Activated CD8-positive, alpha-beta T cell treated with anti-CD3 and anti-CD28 coated beads for 36 hours (primary cell): Measurements from ENCODE around the gene MYO9A. TPM values are rescaled to one million over a fixed set of nuclear protein-coding genes. Genes with fewer than 3 reads are reported as not detected.

Source experiments
- ATAC-seq: fragments of 200-7000 bp; cut with Tn5 transposase; one replicate; pipeline ENCODE4 v1.10.0; 2021; ENCODE audit warnings: mild to moderate bottlenecking, moderate library complexity
- CTCF ChIA-PET: fragments of 350-600 bp; sonication (Branson Sonifier 250); formaldehyde crosslinking; loops from one replicate; lab custom pipeline; 2021; ENCODE audit warnings: antibody characterized with exemption; lab: Charles Lee
- POLR2A ChIA-PET: fragments of 350-600 bp; sonication (Branson Sonifier 250); formaldehyde crosslinking; loops from one replicate; lab custom pipeline; 2021; ENCODE audit warnings: antibody characterized with exemption; lab: Charles Lee
- DNase-seq: peaks from one replicate; pipeline ENCODE4 v3.0.0-alpha.2; 2020
- H3K27ac Mint-ChIP-seq: one replicate; pipeline ENCODE4 v1.8.0; 2021; ENCODE audit warnings: mild to moderate bottlenecking, mixed read lengths
- H3K27me3 Mint-ChIP-seq: one replicate; pipeline ENCODE4 v1.8.0; 2021; ENCODE audit warnings: mixed read lengths
- H3K36me3 Mint-ChIP-seq: one replicate; pipeline ENCODE4 v1.8.0; 2021; ENCODE audit warnings: low read depth, mixed read lengths
- H3K4me1 Mint-ChIP-seq: one replicate; pipeline ENCODE4 v1.8.0; 2021; ENCODE audit warnings: low read depth, mixed read lengths
- H3K4me3 Mint-ChIP-seq: one replicate; pipeline ENCODE4 v1.8.0; 2021; ENCODE audit warnings: mild to moderate bottlenecking, moderate library complexity, mixed read lengths
- H3K9me3 Mint-ChIP-seq: one replicate; pipeline ENCODE4 v1.8.0; 2021; ENCODE audit warnings: mixed read lengths
- intact Hi-C: fragments of 100-400 bp; cut with micrococcal nuclease; formaldehyde crosslinking; loops from one replicate; pipeline ENCODE4 v1.10.0; 2022
- total RNA-seq, 2 experiments: library from RNA; stranded (reverse); gene quantifications; one replicate each; pipeline ENCODE4 v1.2.3, GENCODE V29; 2021
- TF ChIP-seq, protein P1 (sequence below): fragments of 200-600 bp; IDR thresholded peaks from one replicate; pipeline ENCODE4 v1.8.0; 2022; ENCODE audit warnings: antibody characterized with exemption, mild to moderate bottlenecking

The MYO9A gene
- total RNA-seq, 2 experiments from 2014 or later, result 16.8 to 18.7 TPM

DNA sequence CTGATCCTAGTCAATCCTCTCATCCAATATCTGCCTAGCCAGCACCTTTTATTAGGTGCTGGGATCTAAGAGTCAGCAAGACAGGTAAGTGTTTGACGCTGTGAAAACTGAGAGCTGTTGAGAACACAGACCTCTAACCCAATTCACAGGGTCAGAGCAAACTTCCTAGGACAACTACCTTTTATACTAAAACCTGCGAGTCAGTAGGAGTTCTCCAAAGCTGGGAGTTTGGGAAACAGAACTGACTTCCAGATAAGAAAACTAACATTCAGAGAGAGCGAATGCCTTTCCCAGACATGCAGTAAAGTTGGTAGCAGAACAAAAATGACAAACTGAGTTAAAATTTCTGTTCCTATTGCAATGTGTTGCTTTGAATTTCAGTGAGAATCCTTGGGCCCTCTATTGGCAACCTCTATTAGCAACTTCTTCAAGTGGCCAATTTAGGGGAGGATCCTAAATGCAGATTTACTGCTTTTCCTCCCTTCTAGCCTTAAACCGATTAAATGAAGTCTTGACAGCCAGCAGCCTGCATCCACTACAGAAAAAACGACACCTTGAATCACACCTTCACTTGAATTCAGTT, 296.3 kb downstream of the MYO9A start:
- TF ChIP-seq, protein P1, sequence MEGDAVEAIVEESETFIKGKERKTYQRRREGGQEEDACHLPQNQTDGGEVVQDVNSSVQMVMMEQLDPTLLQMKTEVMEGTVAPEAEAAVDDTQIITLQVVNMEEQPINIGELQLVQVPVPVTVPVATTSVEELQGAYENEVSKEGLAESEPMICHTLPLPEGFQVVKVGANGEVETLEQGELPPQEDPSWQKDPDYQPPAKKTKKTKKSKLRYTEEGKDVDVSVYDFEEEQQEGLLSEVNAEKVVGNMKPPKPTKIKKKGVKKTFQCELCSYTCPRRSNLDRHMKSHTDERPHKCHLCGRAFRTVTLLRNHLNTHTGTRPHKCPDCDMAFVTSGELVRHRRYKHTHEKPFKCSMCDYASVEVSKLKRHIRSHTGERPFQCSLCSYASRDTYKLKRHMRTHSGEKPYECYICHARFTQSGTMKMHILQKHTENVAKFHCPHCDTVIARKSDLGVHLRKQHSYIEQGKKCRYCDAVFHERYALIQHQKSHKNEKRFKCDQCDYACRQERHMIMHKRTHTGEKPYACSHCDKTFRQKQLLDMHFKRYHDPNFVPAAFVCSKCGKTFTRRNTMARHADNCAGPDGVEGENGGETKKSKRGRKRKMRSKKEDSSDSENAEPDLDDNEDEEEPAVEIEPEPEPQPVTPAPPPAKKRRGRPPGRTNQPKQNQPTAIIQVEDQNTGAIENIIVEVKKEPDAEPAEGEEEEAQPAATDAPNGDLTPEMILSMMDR, result no peak
- H3K4me3 Mint-ChIP-seq, result no peak overlapping the region
- DNase-seq (no peak), ATAC-seq (no peak)
- peaks cover 41% of the 10 kb centered on the region for H3K9me3 Mint-ChIP-seq
- intact Hi-C loops, result no loop called here
- ChIA-PET CTCF (no interaction called here), POLR2A (no interaction called here)
- peaks cover 43% of the 10 kb centered on the region for H3K36me3 Mint-ChIP-seq
- H3K27me3 Mint-ChIP-seq, result no peaks in the 10 kb centered on the region
- no peak overlapping the region for H3K27ac Mint-ChIP-seq
- no peaks in the 10 kb centered on the region for H3K4me1 Mint-ChIP-seq

DNA sequence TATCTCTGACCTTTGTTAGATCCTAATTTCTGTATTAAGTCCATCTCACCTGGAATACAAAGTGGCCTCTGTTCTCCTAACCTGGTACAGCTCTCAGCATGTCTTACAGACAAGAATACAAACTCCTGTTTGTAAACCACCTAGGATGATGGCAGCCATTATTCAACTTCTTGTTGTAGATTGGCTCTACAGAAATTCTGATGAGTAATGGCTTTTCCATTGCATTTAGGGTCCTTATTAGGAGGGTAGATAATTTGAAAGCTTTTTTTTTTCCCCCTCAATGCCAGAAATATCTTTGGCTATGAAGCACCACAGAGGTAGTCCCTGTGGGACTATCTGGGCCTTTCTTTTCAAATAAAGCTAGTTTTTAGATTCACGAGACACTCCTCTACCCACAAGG, 297.8 kb downstream of the MYO9A start:
- no peak overlapping the region for H3K27ac Mint-ChIP-seq
- H3K9me3 Mint-ChIP-seq, result peaks cover 39% of the 10 kb centered on the region
- TF ChIP-seq, protein P1, result no peak
- DNase-seq, result no peak
- POLR2A ChIA-PET, result interaction anchor here (0.6 kb wide), 1 partner anchor 323 kb away, joined by 3 read pairs; no protein-coding TSS in a partner anchor
- H3K4me1 Mint-ChIP-seq, result no peaks in the 10 kb centered on the region
- ATAC-seq, result no peak
- H3K27me3 Mint-ChIP-seq, result no peaks in the 10 kb centered on the region
- intact Hi-C loops, result no loop called here
- H3K36me3 Mint-ChIP-seq, result peaks cover 30% of the 10 kb centered on the region
- H3K4me3 Mint-ChIP-seq, result no peak overlapping the region
- CTCF ChIA-PET, result interaction anchor here (1.9 kb wide), 1 partner anchor 77 kb away, joined by 4 read pairs; no protein-coding TSS in a partner anchor

DNA sequence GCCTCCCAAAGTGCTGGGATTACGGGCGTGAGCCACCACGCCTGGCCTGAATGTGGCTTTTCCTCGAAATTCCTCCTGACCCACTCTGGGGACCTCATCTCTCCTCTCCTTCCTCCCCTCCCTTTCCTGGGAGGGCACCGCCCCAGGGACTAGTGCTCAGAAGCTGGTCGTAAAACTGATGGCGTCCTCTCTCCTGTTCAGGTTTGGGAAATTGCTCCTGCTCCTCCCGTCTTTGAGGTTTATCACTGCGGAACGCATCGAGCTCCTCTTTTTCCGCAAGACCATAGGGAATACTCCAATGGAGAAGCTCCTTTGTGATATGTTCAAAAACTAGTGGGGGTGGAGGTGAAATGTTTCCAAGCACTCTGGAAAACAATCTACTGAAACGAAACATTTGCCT, 300.6 kb downstream of the MYO9A start:
- no peak for DNase-seq
- Mint-ChIP-seq H3K4me3 (no peak overlapping the region), H3K4me1 (no peaks in the 10 kb centered on the region), H3K9me3 (peaks cover 25% of the 10 kb centered on the region), H3K27ac (no peak overlapping the region), H3K36me3 (peaks cover 6% of the 10 kb centered on the region), H3K27me3 (no peaks in the 10 kb centered on the region)
- intact Hi-C loops, result no loop called here
- ChIA-PET POLR2A (no interaction called here), CTCF (no interaction called here)
- TF ChIP-seq, protein P1, result no peak
- no peak for ATAC-seq

DNA sequence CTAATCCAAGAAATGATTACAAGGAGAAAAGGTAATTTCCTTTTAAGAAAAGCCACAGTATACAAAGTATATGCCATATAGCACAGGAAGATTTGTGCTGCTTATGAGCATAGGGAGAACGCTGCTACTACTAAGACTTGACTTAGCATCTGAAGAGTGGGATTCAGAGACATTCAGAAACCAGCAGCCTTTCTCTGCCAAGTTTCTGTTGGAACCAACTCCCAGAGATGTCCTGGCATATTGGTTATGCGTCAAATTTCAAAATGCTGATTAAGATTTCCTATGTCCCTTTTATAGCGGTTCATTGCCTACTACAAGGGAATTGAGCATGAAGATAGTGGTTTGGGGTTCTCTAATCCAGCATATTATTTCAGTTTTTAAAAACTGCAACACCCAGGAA, 302.6 kb downstream of the MYO9A start:
- Mint-ChIP-seq H3K4me3 (no peak overlapping the region), H3K27me3 (no peaks in the 10 kb centered on the region), H3K9me3 (peaks cover 11% of the 10 kb centered on the region), H3K27ac (no peak overlapping the region), H3K36me3 (no peaks in the 10 kb centered on the region), H3K4me1 (no peaks in the 10 kb centered on the region)
- no peak for ATAC-seq
- TF ChIP-seq, protein P1, result no peak
- intact Hi-C loops, result no loop called here
- POLR2A ChIA-PET, result no interaction called here
- DNase-seq, result no peak
- CTCF ChIA-PET, result interaction anchor here (1.5 kb wide), 1 partner anchor 14 kb away, joined by 3 read pairs; no protein-coding TSS in a partner anchor

DNA sequence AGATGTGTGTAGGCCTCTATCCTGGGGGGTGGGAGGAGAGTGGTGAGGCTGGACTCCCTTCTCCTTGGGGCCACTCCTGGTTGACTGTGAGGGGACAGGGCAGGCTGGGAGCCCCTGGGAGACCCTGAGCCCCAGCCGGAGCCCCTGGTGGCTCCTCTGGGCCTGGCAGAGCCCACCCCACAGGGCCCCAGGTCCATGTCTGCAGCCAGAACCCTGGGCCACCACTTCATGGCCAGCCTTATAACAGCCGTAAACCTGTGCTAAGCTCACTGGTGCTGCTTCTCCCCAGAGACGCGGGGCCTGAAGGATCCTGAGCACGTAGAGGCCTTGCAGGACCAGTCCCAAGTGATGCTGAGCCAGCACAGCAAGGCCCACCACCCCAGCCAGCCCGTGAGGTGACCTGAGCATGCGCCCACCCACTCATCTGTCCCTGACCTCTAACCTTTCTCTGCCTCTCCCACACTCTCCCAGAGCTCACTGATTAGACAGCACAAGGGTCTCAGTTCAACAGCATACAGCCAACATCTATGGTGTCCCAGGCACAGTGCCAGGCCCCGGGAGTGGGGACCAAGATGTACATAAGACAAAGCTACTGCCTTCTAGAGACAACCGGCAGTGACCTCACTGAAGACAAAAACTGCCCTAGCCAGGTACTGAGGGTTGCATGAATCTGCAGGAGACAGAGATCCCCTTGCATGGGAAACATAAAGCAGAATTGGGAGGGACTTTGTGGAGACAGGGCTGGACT, 304.1 kb downstream of the MYO9A start:
- ChIA-PET POLR2A (no interaction called here), CTCF (no interaction called here)
- Mint-ChIP-seq H3K27ac (no peak overlapping the region), H3K9me3 (peaks cover 6% of the 10 kb centered on the region), H3K4me1 (no peaks in the 10 kb centered on the region), H3K4me3 (no peak overlapping the region), H3K36me3 (no peaks in the 10 kb centered on the region), H3K27me3 (no peaks in the 10 kb centered on the region)
- DNase-seq (no peak), ATAC-seq (no peak)
- TF ChIP-seq, protein P1, result no peak
- intact Hi-C loops, result no loop called here
